Smooth muscle cell (in vitro differentiated cells): Measurements from ENCODE around the gene PLD4. TPM values are rescaled to one million over a fixed set of nuclear protein-coding genes. Genes with fewer than 3 reads are reported as not detected.

Experiments used
- DNase-seq: peaks from one replicate; lab custom pipeline; 2025; ENCODE audit not compliant: unreplicated experiment; lab: John Stamatoyannopoulos, UW
- H2AFZ ChIP-seq: fragments of 200-600 bp; sonication (generic); 2 replicates; pipeline ENCODE4 v1.6.0; 2016; ENCODE audit warnings: antibody characterized with exemption, low read depth, mild to moderate bottlenecking
- H3F3A ChIP-seq: fragments of 200-600 bp; sonication (generic); 2 replicates; pipeline ENCODE4 v1.6.0; 2017; ENCODE audit warnings: antibody characterized with exemption, low read depth
- H3K27ac ChIP-seq: fragments of 200-600 bp; sonication (generic); 2 replicates; pipeline ENCODE4 v1.5.1; 2016; ENCODE audit warnings: low read depth, mild to moderate bottlenecking
- H3K27me3 ChIP-seq: fragments of 200-600 bp; sonication (generic); 2 replicates; pipeline ENCODE4 v1.6.1; 2016; ENCODE audit warnings: low read depth, mild to moderate bottlenecking
- H3K36me3 ChIP-seq: fragments of 200-600 bp; sonication (generic); 2 replicates; pipeline ENCODE4 v1.5.1; 2016; ENCODE audit warnings: low read depth
- H3K4me1 ChIP-seq: fragments of 200-600 bp; sonication (generic); 2 replicates; pipeline ENCODE4 v1.5.1; 2016; ENCODE audit warnings: low read depth
- H3K4me2 ChIP-seq: fragments of 200-600 bp; sonication (generic); 2 replicates; pipeline ENCODE4 v1.6.0; 2016; ENCODE audit warnings: mild to moderate bottlenecking
- H3K4me3 ChIP-seq: fragments of 200-600 bp; sonication (generic); 2 replicates; pipeline ENCODE4 v1.5.1; 2016; ENCODE audit warnings: mild to moderate bottlenecking
- H3K79me2 ChIP-seq: fragments of 200-600 bp; sonication (generic); 2 replicates; pipeline ENCODE4 v1.6.0; 2016; ENCODE audit warnings: low read depth, mild to moderate bottlenecking
- H3K9ac ChIP-seq: fragments of 200-600 bp; sonication (generic); 2 replicates; pipeline ENCODE4 v1.6.0; 2016; ENCODE audit warnings: low read depth
- H3K9me3 ChIP-seq: fragments of 200-600 bp; sonication (generic); replicated peaks from 2 replicates; pipeline ENCODE4 v1.5.1; 2016; ENCODE audit warnings: low read depth
- H4K20me1 ChIP-seq: fragments of 200-600 bp; sonication (generic); 2 replicates; pipeline ENCODE4 v1.6.0; 2016; ENCODE audit warnings: low read depth
- CTCF ChIP-seq: fragments of 200-600 bp; sonication (generic); IDR thresholded peaks from 2 replicates; pipeline ENCODE4 v1.5.1; 2017; ENCODE audit warnings: borderline replicate concordance, mild to moderate bottlenecking, antibody characterized with exemption; ENCODE audit not compliant: insufficient read depth, poor library complexity, severe bottlenecking
- WGBS: methylation state at CpG from one replicate; pipeline ENCODE4 v1.1.7; 2016; ENCODE audit warnings: low lambda C conversion rate; 5-methylcytosine and 5-hydroxymethylcytosine counted together
- polyA plus RNA-seq: library from polyadenylated mRNA; unstranded; fragments of >200 nt; fragmentation: Nextera tagmentation; extraction: Ambion mirVana; gene quantifications from 2 replicates; pipeline ENCODE4 v1.2.1, GENCODE V29; 2016
- total RNA-seq: library from RNA; depleted of rRNA; stranded (reverse); fragments of >200 nt; gene quantifications from 2 replicates; pipeline ENCODE4 v1.2.3, GENCODE V29; 2014

Gene PLD4
- total and polyA plus RNA-seq, 2 experiments from 2014 or later = 0.06 to 0.09 TPM

DNA sequence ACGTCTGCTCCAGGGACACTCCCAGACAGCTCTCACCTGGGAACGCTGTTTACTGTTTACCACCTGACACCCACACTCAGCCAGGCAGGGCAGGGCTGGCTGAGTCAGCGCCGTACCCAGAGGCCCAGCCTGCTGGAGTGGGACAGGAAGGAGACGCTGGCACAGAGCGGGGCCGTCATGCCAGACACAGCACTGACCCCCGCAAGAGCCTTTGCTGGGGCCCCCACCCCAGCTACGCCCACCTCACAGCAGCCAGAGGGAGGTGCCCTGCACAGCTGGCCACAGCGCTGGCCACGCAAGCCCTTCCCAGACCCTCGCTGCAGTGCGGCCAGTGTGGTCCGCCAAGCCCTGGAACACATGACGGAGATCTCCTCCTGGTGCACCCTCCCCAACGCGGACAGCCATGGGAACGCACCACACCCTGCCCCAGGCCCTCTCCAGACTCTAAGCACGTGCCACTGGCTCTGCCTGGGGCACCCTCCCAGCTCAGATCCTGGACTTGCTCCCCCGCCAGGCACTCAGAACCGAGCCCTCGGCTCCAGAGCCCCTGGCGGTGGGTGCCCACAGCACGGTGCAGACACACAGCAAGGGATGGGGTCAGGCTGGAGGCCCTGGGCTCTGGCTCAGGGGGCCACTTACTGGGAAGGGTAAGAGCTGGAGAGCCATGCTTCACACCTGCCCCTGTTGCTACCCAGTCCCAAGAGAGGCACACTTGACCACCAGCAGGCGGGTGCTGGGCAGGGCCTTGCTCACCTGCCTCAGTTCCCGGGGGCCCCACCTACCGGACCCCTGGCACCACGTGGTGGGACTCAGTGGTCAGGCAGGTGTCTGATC, 47.8 kb downstream of the PLD4 start:
- Histone ChIP-seq H4K20me1 (no peaks in the 10 kb centered on the region), H2AFZ (no peak overlapping the region), H3K4me3 (no peak overlapping the region), H3K4me2 (peak overlapping the region; percentile 42), H3F3A (peaks cover 3% of the 10 kb centered on the region), H3K27me3 (no peaks in the 10 kb centered on the region), H3K27ac (peak overlapping the region; percentile 91), H3K36me3 (no peaks in the 10 kb centered on the region), H3K4me1 (peaks cover 31% of the 10 kb centered on the region), H3K9me3 (no peaks in the 10 kb centered on the region), H3K79me2 (no peaks in the 10 kb centered on the region), H3K9ac (peak overlapping the region; percentile 84)
- no peak for DNase-seq
- 68% methylated on average over 28 of the region's 28 CpGs for WGBS
- TF ChIP-seq CTCF = no peak

DNA sequence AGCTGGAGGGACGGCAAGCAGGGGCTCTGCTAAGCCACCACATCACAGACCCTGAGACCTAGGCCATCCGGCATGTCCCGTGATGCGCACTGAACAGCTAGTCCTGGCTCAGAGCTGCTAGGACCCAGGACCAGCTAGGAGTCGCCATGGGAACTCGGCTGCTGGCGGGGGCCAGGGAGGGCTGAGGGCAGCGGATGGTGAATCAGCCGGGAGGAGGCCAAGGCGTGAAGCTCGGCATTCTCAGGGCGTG, 48.4 kb downstream of the PLD4 start:
- peaks cover 3% of the 10 kb centered on the region for H3F3A ChIP-seq
- H3K9ac ChIP-seq = peak overlapping the region; percentile 84
- peak overlapping the region; percentile 42 for H3K4me2 ChIP-seq
- H3K36me3 ChIP-seq = no peaks in the 10 kb centered on the region
- no peak for TF ChIP-seq CTCF
- DNase-seq = peak; percentile 59
- no peaks in the 10 kb centered on the region for H3K27me3 ChIP-seq
- peaks cover 28% of the 10 kb centered on the region for H3K4me1 ChIP-seq
- H2AFZ ChIP-seq = no peak overlapping the region
- no peaks in the 10 kb centered on the region for H4K20me1 ChIP-seq
- peak overlapping the region; percentile 91 for H3K27ac ChIP-seq
- H3K4me3 ChIP-seq = no peak overlapping the region
- WGBS = 21% methylated on average over 12 of the region's 12 CpGs
- no peaks in the 10 kb centered on the region for H3K9me3 ChIP-seq
- H3K79me2 ChIP-seq = no peaks in the 10 kb centered on the region

DNA sequence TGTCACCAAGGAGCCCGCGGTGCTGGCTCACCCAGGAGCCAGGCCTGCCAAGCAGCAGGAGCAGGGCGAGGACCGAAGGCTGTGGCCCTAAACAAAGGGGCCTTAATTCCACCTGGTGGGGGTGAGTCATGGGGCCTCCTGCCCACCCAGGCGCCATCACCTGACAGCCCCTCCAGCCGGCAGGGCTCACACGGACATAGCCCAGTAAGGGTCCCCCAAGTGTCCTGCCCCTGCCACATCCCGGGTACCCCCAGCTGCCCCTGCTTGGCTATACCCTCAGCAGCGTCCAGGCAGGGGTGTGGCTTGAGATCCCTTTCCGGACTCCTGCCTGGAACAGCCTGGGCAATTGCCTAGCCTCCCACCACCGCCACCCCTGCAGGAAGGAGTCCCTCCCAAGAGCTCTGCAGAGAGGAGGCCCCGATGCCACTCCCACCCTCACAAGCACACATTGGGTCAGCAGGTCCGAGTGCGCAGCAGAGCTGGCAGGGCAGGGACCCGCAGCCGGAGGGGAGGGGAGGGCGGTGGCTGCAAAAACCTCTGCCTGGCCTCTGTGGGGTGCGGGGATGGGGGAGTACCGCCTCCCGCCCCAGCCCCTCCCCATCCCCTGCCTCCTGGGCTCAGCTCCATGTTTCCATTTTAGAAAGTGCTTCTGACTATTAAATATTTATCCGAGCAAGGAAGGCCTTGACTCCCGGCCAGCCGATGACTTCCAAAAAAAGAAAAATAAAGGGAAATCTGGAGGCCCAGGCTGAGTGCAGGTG, 48.9 kb downstream of the PLD4 start:
- Histone ChIP-seq H4K20me1 (no peaks in the 10 kb centered on the region), H3K4me2 (peak overlapping the region; percentile 69), H2AFZ (no peak overlapping the region), H3K9ac (peak overlapping the region; percentile 69), H3K27me3 (no peaks in the 10 kb centered on the region), H3K27ac (peak overlapping the region; percentile 91), H3K9me3 (no peaks in the 10 kb centered on the region), H3K4me3 (no peak overlapping the region), H3K79me2 (no peaks in the 10 kb centered on the region), H3F3A (peaks cover 3% of the 10 kb centered on the region), H3K36me3 (no peaks in the 10 kb centered on the region), H3K4me1 (peaks cover 26% of the 10 kb centered on the region)
- 34% methylated on average over 19 of the region's 23 CpGs for WGBS
- no peak for TF ChIP-seq CTCF
- DNase-seq = no peak
